Activated CD8-positive, alpha-beta memory T cell treated with anti-CD3 and anti-CD28 coated beads, Interleukin-2, amount 50 U/mL, for 1 hour (primary cell): Measurements from ENCODE around the gene GGT1.
"Not testable (repeated sequence)": the region's sequence is repeated elsewhere in the genome, so short reads cannot be mapped to it uniquely, and the experiment has no call there.

Source experiments
- DNase-seq: peaks from one replicate; pipeline ENCODE4 v3.0.0-alpha.2; 2020; ENCODE audit errors: extremely low read depth

The GGT1 gene

GRCh38 chr22:24602847-24603769, at the start of gene GGT1:
TSS of gene GGT1 (plus strand) at chr22:24603193. CDS start at chr22:24611082, 7,889 bp downstream.
- not testable (repeated sequence) for DNase-seq

- DNase-seq = no peak
These were observed 49.2 kb upstream of the GGT1 start for GRCh38 chr22:24553597-24554312.

GRCh38 chr22:24554313-24555164, 48.5 kb upstream of the GGT1 start, which contains the start of gene GUCD1:
TSS of gene GUCD1 (minus strand) at chr22:24555138. CDS start at chr22:24554991, 147 bp downstream.
- no peak for DNase-seq

- DNase-seq = peak; percentile 96
These were observed 47.6 kb upstream of the GGT1 start, which contains the start of gene SNRPD3 for GRCh38 chr22:24555165-24556039. TSS of gene SNRPD3 (plus strand) at chr22:24555999. CDS start at chr22:24557675, 1,676 bp downstream.

- DNase-seq = no peak
These were observed 43.5 kb upstream of the GGT1 start for GRCh38 chr22:24559471-24559870.

- no peak for DNase-seq
These were observed 39.7 kb upstream of the GGT1 start for GRCh38 chr22:24563246-24563645.

GRCh38 chr22:24564376-24565058, 38.5 kb upstream of the GGT1 start:
- no peak for DNase-seq

GRCh38 chr22:24565077-24565476, 37.9 kb upstream of the GGT1 start:
- no peak for DNase-seq

GRCh38 chr22:24566899-24567511, 36.0 kb upstream of the GGT1 start:
- DNase-seq = no peak

- DNase-seq = no peak
These were observed 35.3 kb upstream of the GGT1 start for GRCh38 chr22:24567668-24568067.

- DNase-seq = no peak
These were observed 31.7 kb upstream of the GGT1 start for GRCh38 chr22:24571266-24571665.

- no peak for DNase-seq
These were observed 26.2 kb upstream of the GGT1 start for GRCh38 chr22:24576778-24577177.

- DNase-seq = no peak
These were observed 24.4 kb upstream of the GGT1 start for GRCh38 chr22:24578355-24579257.

GRCh38 chr22:24579258-24579601, 23.8 kb upstream of the GGT1 start:
- DNase-seq = no peak

- DNase-seq = no peak
These were observed 22.7 kb upstream of the GGT1 start for GRCh38 chr22:24580276-24580675.

GRCh38 chr22:24582056-24582814, 20.8 kb upstream of the GGT1 start:
- DNase-seq = no peak

- no peak for DNase-seq
These were observed 19.5 kb upstream of the GGT1 start for GRCh38 chr22:24583221-24584165.
